ENCODE measurements around the gene FBXW8.

Gene FBXW8

GRCh38 chr12:117076410-117077372, 165.9 kb downstream of the FBXW8 start:
- no peak overlapping the region for H3K4me3 ChIP-seq (ENCODE audit: low read length)
- no peak for TF ChIP-seq ZNF274 (IDR thresholded peaks at IDR 0.05; ENCODE audit: low read depth, low read length)

- no peak overlapping the region for H3K4me3 ChIP-seq (ENCODE audit: low read length)
- no peak for TF ChIP-seq ZNF274 (IDR thresholded peaks at IDR 0.05; ENCODE audit: low read depth, low read length)
Measured at GRCh38 chr12:117079487-117079886, 168.7 kb downstream of the FBXW8 start.

DNA sequence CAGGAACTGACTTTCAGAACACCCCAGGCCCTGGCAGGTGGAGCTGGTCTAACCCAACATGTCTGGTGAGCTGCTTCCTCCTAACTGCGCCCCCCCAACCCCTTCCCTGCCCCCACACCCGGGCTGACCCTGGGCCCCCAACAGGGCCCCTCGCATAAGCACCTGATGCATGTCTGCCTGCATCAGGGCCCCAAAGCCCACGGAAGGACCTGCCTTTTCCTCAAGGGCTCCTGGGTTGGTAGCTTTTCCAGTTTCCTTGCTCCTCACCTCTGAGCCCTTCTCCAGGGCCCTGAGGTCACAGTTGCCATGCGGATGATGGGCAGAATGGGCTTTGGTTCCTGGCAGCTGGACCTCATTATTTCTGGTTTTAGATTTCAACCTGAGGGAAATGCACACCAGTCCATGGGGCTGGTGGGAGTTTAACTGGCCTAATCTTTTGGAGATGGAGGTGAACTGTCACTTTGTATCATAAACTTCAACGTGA, 170.0 kb downstream of the FBXW8 start:
- no peak overlapping the region for H3K4me3 ChIP-seq (ENCODE audit: low read length)
- TF ChIP-seq ZNF274 (IDR thresholded peaks at IDR 0.05; ENCODE audit: low read depth, low read length): no peak
